Endodermal cell (in vitro differentiated cells): ENCODE results near the gene PDZD4. TPM values are rescaled to one million over a fixed set of nuclear protein-coding genes. Genes with fewer than 3 reads are reported as not detected.

Source experiments
- DNase-seq: peaks from one replicate; pipeline ENCODE4 v3.0.0-alpha.2; 2017
- H3K27ac ChIP-seq: 2 replicates; pipeline ENCODE4 v1.5.1; 2013; ENCODE audit warnings: mild to moderate bottlenecking, low read depth, low read length, moderate library complexity
- H3K27me3 ChIP-seq: 2 replicates; pipeline ENCODE4 v1.6.1; 2013; ENCODE audit warnings: mild to moderate bottlenecking, low read length, moderate library complexity; ENCODE audit not compliant: insufficient read depth, control insufficient read depth, poor library complexity, severe bottlenecking
- H3K36me3 ChIP-seq: 2 replicates; pipeline ENCODE4 v1.7.0; 2013; ENCODE audit warnings: mild to moderate bottlenecking, low read length, moderate library complexity; ENCODE audit not compliant: control insufficient read depth, insufficient read depth
- H3K4me1 ChIP-seq: one replicate; pipeline ENCODE4 v1.7.0; 2013; ENCODE audit warnings: low read length; ENCODE audit not compliant: control insufficient read depth, insufficient read depth
- H3K4me3 ChIP-seq: 2 replicates; pipeline ENCODE4 v1.5.1; 2013; ENCODE audit warnings: mild to moderate bottlenecking, low read length, moderate library complexity
- H3K9ac ChIP-seq: 2 replicates; pipeline ENCODE4 v1.6.1; 2013; ENCODE audit warnings: mild to moderate bottlenecking, low read length, moderate library complexity; ENCODE audit not compliant: poor library complexity, severe bottlenecking; ENCODE audit errors: extremely low read depth
- H3K9me3 ChIP-seq: 2 replicates; pipeline ENCODE4 v1.6.1; 2013; ENCODE audit warnings: mild to moderate bottlenecking, low read length, moderate library complexity; ENCODE audit not compliant: control insufficient read depth
- H3K27ac Mint-ChIP-seq: 2 replicates; pipeline ENCODE4 v1.8.0; 2020; ENCODE audit warnings: mixed read lengths
- H3K27me3 Mint-ChIP-seq: 2 replicates; pipeline ENCODE4 v1.8.0; 2021; ENCODE audit warnings: mild to moderate bottlenecking, mixed read lengths; ENCODE audit not compliant: insufficient read depth
- H3K36me3 Mint-ChIP-seq: 2 replicates; pipeline ENCODE4 v1.8.0; 2020; ENCODE audit warnings: low read depth, mixed read lengths
- H3K4me1 Mint-ChIP-seq: 2 replicates; pipeline ENCODE4 v1.8.0; 2020; ENCODE audit warnings: mixed read lengths
- H3K4me3 Mint-ChIP-seq: 2 replicates; pipeline ENCODE4 v1.8.0; 2020; ENCODE audit warnings: mild to moderate bottlenecking, moderate library complexity, mixed read lengths
- H3K9me3 Mint-ChIP-seq: 2 replicates; pipeline ENCODE4 v1.8.0; 2020; ENCODE audit warnings: mild to moderate bottlenecking, mixed read lengths
- WGBS, 2 experiments: methylation state at CpG; one replicate each; pipeline versions ENCODE4 v1.1.5 to v1.1.7; 2013; ENCODE audit warnings: missing lambda C conversion rate in 2 of 2, mixed read lengths in 1 of 2; ENCODE audit not compliant: insufficient coverage in 1 of 2, insufficient read length in 1 of 2; 5-methylcytosine and 5-hydroxymethylcytosine counted together
- total RNA-seq, 2 donors: library from RNA; stranded (reverse); fragmentation: NEBNext Ultra II Directional in 1 of 2; extraction: Animal tissue kit (Norgen Biotek cat#: 25700) in 1 of 2; gene quantifications; 2 replicates in 1 of 2; 3 replicates in 1 of 2; pipeline ENCODE4 v1.2.1, GENCODE V29; 2021
- TF ChIP-seq, protein P1 (sequence below): fragments of 200-600 bp; sonication (generic); conservative IDR thresholded peaks from 2 replicates; pipeline ENCODE4 v1.5.0; 2021; ENCODE audit warnings: antibody characterized with exemption, mild to moderate bottlenecking

PDZD4 gene
- total RNA-seq, 2 donors from 2014 or later, result 30.1 to 68.3 TPM

DNA sequence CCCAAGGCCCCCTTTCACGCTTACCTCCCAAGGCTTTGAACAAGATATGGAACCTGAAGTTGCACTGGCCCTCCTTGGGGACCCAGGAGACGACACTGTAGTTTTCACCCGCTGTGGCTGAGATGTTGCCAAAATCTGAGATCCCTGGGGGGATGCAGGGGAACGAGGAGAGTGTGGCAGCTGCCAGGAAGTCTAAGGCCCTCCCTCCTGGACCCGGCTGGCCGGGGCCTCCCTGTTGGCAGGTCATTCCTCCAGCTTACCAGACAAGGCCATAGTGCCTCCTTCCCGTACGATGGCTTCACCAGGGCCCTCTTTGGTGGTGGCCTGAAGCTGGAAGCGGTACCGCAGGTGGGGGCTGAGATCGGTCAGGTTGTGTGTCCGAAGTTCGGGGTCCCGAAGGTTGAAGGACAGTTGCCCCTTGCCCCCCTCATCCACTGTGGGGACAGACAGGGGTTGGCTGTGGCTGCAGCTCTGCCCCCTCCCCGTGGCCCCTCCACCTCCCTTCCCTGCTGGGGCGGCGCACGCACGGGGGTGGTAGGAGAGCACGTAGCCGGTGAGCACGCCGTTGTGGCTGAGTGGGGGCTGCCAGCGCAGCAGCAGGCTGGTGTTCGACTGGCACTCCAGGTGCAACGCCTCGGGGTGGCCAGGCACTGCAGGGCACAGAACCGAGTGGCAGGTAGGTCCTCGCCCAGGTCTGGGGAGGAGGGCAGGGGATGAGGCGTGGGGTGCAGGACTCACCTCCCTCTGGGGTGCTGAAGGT is 34.4 kb upstream of the PDZD4 start:
- H3K36me3 Mint-ChIP-seq, result peaks cover 19% of the 10 kb centered on the region
- H3K27ac Mint-ChIP-seq, result no peak overlapping the region
- H3K4me3 Mint-ChIP-seq, result no peak overlapping the region
- H3K9me3 Mint-ChIP-seq, result peaks cover 72% of the 10 kb centered on the region
- TF ChIP-seq, protein P1, sequence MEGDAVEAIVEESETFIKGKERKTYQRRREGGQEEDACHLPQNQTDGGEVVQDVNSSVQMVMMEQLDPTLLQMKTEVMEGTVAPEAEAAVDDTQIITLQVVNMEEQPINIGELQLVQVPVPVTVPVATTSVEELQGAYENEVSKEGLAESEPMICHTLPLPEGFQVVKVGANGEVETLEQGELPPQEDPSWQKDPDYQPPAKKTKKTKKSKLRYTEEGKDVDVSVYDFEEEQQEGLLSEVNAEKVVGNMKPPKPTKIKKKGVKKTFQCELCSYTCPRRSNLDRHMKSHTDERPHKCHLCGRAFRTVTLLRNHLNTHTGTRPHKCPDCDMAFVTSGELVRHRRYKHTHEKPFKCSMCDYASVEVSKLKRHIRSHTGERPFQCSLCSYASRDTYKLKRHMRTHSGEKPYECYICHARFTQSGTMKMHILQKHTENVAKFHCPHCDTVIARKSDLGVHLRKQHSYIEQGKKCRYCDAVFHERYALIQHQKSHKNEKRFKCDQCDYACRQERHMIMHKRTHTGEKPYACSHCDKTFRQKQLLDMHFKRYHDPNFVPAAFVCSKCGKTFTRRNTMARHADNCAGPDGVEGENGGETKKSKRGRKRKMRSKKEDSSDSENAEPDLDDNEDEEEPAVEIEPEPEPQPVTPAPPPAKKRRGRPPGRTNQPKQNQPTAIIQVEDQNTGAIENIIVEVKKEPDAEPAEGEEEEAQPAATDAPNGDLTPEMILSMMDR, result no peak
- Histone ChIP-seq H3K9ac (no peak overlapping the region), H3K9me3 (no peaks in the 10 kb centered on the region), H3K27ac (no peak overlapping the region), H3K27me3 (no peaks in the 10 kb centered on the region), H3K4me1 (no peaks in the 10 kb centered on the region), H3K4me3 (no peak overlapping the region), H3K36me3 (no peaks in the 10 kb centered on the region)
- H3K27me3 Mint-ChIP-seq, result no peaks in the 10 kb centered on the region
- no peak for DNase-seq
- WGBS, 2 experiments, result 94 to 100% methylated on average over 3 to 30 of the region's 30 CpGs
- no peaks in the 10 kb centered on the region for H3K4me1 Mint-ChIP-seq

DNA sequence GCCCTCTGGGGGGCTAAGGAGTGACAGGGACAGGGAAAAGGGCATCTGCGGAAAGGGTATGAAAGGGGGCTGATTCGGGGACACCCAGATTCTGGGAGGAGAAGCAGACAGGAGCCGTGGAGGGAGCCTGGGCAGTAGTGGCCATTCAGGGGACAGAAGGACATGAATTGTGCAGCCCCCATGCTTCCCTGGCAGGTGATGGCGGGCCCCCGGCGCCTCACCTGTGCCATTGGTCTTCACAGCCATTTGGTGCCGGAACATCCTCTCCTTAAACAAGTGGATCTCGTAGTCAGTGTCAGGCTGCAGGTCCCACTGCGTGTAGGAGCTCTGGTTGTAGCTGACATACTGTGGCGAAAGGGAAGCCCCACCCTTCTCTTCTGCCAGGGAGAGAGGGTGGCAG is 33.8 kb upstream of the PDZD4 start:
- H3K4me1 ChIP-seq, result no peaks in the 10 kb centered on the region
- WGBS, 2 experiments, result 89 to 100% methylated on average over 2 to 10 of the region's 10 CpGs
- no peaks in the 10 kb centered on the region for H3K27me3 ChIP-seq
- H3K27ac Mint-ChIP-seq, result no peak overlapping the region
- no peak for DNase-seq
- TF ChIP-seq, protein P1, result no peak
- H3K27me3 Mint-ChIP-seq, result no peaks in the 10 kb centered on the region
- H3K9ac ChIP-seq, result no peak overlapping the region
- H3K9me3 Mint-ChIP-seq, result peaks cover 72% of the 10 kb centered on the region
- H3K4me3 ChIP-seq, result no peak overlapping the region
- no peaks in the 10 kb centered on the region for H3K9me3 ChIP-seq
- H3K36me3 ChIP-seq, result no peaks in the 10 kb centered on the region
- H3K4me3 Mint-ChIP-seq, result no peak overlapping the region
- peaks cover 19% of the 10 kb centered on the region for H3K36me3 Mint-ChIP-seq
- H3K4me1 Mint-ChIP-seq, result no peaks in the 10 kb centered on the region
- no peak overlapping the region for H3K27ac ChIP-seq

DNA sequence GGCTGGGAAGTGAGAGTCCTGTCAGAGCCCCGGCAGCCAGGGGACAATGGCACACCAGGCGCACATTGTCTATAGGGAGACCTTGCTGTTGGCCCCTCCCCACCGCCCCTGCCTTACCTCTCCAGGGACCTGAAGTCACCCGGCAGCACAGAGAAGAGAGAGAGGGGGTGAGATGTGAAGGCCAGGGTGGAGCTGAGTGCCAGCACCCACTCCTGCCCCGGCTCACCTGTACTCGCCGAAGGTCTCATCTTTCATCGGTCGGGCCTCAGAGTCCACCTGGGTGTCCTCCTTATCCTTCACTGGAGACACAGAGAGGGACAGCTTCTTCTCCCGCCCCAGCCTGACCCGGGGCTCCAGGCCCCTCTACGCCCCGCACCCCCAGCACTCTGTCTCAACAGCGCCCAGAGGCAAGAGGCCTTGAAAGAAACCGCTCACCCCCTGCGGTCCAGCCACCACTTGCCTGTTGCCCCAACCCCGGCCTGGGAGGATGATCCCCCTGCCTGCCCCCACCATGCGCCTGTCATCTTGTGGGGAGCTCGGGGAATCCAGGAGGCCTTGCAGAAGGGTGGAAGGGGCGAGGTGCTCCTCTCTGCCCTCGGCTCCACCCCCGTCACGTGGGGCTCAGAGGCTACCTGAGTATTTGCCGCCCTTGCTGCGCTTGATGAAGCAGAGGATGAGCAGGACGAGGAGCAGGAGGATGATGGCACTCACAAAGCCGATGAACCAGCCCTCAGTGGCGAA is 33.1 kb upstream of the PDZD4 start:
- Mint-ChIP-seq H3K9me3 (peaks cover 72% of the 10 kb centered on the region), H3K27me3 (no peaks in the 10 kb centered on the region), H3K4me1 (no peaks in the 10 kb centered on the region), H3K4me3 (no peak overlapping the region), H3K36me3 (peaks cover 18% of the 10 kb centered on the region), H3K27ac (no peak overlapping the region)
- Histone ChIP-seq H3K4me1 (no peaks in the 10 kb centered on the region), H3K36me3 (no peaks in the 10 kb centered on the region), H3K9ac (no peak overlapping the region), H3K27me3 (no peaks in the 10 kb centered on the region), H3K27ac (no peak overlapping the region), H3K4me3 (no peak overlapping the region), H3K9me3 (no peaks in the 10 kb centered on the region)
- DNase-seq, result no peak
- 86 to 90% methylated on average over 4 to 19 of the region's 28 CpGs for WGBS, 2 experiments
- TF ChIP-seq, protein P1, result no peak
